GM19351 (cell line): ENCODE data around the gene MRPL1.
A peak's percentile ranks its signal among the peaks of the same experiment; 100 is the strongest.

Experiments used
- ATAC-seq: cut with Tn5 transposase; IDR thresholded peaks from one replicate; pipeline ENCODE4 v1.9.1; 2021; ENCODE audit warnings: mild to moderate bottlenecking, moderate library complexity; ENCODE audit not compliant: unreplicated experiment

MRPL1 gene

DNA sequence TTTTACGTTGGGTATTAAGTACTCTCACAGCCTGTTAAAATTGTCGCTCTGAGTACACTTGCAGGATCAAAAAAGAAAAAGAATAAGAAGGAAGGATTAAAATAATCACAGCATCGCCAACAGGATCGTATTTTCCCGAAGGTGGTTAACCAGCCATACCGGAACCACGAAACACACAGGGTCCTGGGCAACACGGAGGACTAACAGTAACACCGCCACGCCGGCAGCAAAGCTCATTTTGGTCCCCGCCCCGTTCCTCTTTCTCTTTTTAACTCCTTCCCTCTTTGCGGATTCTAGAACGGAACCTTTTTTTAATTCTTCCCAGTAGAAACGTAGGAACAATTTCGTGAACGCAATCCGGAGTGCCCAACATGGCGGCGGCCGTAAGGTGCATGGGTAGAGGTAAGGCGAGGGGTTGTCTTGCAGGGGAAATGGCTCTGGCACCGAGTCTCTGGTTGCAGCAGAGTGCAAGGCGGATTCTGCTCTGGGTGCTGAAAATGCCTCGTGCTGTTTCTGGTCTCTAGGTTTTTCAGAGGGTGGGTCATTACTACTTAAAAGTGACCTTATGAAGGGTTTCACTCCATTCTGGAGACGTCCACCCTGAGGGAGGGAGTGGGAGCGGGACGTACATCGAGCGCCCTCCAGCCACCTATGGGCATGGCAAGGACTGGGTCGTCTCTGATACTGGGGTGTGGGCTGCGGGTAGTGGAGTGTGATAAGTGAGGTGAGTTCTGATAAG, at the start of gene MRPL1:
MRPL1 (plus strand) TSS at position 353 of the 739 bp plus-strand sequence; CDS start at position 372, 19 bp downstream.
- ATAC-seq, result peak; percentile 77

DNA sequence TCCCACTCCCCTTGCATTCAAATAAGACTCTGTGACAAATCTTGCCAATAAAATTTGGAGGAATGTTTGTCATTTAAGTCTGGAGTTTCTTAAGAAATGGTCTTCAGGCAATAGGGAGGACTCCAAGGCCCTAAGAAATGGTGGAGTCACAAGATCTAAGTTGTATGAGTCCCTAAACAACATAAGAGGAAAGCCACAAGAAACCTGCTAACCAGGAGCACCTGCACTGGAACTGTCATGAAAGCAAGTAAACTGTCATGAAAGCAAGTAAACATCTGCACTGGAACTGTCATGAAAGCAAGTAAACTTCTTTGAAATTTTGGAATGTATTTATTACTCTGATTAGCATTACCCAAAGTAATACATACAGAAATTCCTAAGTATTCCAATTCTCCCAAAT, 47.0 kb upstream of the MRPL1 start:
- no peak for ATAC-seq

DNA sequence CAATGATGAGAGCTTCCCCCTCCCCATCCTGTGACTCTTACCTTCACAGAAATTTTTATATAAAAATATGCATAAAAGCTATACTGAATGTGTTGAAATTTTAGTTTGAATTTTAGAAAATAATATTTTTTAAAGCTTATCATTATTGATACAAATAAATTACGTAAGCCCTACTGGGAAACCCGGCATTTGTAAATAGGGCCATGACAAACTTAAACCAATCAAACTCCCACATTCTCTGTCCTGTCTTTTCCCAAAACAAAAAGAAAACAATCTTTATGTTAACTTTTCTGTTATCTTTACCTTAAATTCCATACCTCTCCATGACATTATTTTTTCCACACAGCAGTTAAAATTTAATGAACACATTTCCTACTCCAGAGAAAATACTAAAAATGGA, 46.1 kb upstream of the MRPL1 start:
- no peak for ATAC-seq

DNA sequence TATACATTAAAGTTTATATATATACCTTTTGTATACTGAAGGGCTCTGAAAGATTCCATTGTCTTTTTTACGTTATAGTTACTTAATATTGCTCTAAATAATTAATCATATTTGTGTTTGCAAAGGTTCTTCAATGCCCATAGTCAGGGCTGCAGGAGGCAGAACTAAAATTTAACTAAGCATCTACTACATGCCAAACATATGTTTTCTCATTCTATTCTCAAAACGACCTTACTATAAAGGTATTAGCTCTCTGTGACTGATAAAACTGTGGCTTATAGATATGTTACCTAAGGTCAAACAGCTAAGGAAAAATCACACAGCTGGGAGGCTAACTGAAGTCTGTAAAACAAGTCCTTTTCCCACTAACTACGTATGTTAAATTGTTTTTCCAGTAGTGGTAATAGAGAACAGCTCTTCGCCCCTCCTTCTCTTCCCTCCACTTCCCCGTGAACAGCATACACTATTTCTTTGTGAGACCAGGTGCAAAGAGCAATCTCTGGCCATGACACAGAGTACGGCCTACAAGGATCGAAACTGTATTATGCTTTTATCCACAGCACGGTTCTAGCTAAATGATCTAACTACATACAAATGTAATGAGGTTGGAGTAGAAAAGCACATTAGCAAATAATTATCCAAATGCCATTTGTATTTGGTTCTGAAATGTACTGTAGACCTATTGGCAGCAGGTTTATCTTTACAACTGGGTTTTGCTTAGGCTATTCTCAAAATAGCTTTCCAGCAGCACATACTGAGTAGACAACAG, 45.1 kb upstream of the MRPL1 start:
- no peak for ATAC-seq

DNA sequence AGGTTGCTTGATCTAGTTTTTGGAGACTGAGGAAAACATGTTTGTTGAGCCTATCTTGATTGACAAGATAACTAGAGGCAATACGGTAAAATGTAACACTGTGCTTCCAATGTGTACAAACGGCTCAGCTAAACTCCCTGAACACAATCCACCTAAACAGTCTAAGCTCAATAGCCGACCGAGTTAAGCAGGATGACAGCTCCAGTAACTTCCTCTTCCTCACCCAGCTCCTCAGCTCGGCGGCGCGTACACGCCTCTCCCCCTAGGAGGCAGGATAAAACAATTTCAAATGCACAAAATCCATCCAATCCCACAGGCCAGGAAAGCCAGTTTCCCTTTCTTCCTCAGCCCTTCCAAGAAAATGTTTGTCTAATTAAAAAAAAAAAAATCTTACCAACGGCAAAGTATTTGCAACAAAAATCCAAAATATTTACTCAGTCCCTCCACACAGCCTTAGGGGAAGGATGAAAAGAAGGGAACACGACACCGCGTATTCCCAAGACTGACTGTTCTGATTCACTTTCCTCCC, 44.5 kb upstream of the MRPL1 start:
- peak; percentile 22 for ATAC-seq

DNA sequence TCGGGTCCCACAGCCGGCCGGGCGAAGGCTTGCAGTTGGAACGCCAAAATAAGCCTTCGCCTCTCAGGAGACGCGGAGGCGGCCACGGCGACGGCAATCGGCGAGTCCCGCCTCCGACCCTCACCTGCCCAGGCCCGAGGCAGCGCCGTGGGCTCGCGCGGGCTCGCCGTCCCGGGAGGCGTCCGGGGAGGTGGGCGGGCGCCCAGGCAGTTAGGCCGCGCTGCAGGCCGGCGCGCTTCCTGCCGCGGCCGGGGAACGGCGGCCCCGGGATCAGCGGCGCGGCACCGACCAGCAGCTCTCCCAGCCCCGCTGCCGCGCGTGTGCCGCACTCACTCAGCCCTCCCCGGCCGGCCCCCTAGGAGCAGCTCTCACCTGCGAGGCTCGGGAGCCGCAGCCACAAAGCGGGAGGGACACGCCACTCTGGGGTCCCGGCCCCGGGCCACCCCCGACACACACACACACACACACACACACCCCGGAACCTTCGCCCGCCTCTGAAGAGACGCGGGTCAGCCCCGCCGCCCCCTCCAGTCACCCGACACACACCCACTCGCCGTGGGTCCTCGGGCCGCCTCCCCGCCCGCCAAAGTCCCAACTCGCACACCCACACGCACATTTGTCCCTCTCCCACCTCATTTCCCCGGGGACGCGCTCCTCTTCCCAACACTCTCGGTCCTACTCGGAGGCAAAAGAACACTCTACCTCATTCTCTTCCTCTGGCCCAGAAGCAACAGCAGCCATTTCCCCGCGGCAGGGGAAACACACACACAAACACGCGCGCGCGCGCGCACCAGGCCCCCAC, 43.8 kb upstream of the MRPL1 start, which contains the start of gene CNOT6L:
CNOT6L (minus strand) TSS at position 767 of the 802 bp plus-strand sequence; CDS start at position 707, 60 bp downstream.
- peak; percentile 28 for ATAC-seq

DNA sequence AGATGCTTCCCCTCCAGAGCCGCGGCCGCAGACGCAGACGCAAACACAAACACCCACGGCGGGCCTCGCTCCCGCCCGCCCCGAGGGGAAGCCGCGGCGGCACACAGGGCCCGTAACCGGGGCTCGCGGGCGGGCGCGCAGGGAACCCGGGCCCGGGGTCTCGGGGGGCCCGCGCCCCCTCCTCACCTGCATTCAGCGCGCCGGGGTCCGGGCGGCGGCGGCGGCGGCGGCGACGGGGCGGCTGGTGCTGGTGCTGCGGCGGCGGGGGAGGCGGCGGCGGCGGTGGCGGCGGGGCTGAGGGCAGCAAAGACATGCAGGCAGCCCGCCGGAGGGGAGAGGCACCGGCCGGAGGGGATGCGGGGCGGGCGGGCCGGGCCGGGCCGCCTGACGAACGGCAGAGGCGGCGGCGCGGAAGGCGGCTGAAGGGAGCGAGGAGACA, 43.2 kb upstream of the MRPL1 start:
- ATAC-seq, result peak; percentile 17

DNA sequence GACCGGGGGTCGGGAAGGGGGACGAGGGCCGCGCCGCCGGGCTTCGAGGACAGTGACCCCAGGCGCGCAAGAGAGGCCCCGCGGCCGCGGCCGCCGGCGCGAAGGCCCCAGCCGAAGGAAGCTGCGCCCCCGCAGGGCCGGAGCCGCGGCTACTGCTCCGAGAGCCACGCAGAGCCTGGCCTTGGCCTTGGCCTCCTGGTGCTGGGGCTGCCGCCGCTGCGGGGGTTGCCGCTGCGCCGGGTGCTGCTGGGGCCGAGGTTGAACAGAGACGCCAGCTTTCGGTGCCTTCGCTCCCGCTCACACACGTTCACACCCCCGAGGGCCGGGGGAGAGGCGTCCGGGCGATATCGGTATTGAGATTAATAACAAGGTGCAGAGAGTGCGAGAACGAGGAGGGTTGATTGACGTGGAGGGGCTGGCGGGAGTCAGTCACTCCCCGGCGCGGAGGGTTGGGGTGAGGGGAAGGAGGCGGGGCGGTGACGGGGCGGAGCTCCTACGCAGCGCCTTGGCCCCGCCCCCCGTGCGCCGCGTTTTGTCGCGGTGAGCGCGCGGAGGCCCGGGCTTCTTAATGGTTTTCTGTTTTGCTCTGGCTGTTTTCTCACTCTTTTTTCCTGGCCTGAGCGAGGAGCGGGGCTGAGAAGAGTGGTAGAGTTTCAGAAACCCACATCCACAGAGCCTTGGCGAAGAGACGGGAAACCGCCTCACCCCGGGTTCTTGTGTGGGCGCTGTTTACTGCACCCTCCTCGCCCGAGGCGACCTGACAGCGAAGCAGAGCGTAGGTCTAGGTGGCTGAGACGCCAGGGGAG, 42.6 kb upstream of the MRPL1 start:
- ATAC-seq, result peak; percentile 71

DNA sequence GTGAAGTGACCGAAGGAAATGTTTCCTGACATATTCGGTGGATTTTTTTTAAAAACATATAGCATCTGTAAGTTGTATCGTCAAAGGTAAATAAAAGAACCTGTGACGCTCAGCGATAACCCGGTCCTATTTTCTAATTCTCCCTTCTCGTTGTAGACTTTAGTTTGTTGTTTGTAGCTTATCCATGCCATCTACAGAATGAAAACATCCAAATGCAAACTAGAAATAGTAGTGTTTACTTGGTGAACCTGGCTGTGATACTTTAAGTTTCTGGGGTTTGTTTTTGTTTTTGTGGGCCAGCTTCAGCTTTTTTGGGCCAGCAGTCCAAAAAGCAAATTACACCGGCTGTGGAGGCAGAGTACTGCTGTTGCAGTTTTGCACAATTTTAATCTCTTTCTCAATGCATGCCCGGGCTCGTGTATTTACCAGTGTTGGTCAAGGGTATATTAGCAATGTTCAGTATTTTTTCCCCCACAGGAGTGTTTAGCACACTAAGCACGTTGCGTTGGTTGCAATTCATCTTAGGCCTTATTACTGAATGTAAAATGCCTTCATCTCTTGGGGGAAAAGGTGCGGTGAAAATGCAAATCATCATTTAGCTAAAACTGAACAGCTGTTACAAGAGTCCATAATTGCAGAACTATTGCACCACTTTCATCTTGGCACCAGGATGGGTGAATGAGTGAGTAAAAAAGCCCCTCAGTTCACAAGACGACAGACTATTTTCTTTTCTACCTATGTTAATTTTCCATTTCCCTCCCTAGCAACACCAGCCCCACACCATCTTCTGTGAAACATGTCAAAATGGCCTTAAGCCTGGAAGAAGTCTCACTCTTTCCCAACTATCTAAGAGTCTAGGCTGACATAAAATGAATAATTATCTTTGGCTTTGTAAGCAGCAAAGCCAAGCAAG, 41.7 kb upstream of the MRPL1 start:
- ATAC-seq, result no peak

DNA sequence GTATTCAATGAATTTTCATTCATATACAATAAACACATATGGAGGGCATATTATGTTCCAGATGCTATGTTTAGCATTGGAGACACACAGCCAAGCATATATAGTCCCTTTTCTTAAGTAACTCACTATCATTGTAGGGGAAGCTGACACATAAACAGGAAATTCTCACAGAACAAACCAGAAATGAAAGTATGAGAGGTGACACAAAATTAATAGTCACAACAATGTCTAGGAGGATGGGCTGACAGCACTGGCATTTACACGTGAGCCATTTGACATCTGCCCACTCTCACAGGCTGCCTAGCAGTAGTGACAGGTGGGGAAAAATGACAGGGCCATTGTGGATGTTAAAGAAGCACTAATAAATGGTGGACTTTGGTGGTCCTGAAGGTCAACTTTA, 40.9 kb upstream of the MRPL1 start:
- ATAC-seq, result no peak

DNA sequence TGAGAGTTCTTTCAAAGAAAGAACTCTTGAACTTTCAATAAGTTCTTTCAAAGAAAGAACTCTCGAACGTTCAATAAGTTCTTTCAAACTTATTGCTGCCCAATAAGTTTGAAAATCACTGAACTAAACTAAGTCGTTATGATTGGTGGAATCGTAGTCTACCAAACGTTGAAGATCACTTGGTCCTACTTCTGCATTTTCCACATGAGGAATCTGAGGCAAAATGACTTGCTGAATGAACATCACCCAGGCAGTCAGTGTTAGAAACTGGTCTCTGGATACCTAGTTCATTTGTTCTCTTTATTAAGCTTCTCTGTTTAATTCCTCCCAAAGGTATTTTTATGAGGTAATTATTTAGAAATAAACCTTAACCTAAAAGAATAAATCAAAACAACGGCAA, 36.4 kb upstream of the MRPL1 start:
- no peak for ATAC-seq

DNA sequence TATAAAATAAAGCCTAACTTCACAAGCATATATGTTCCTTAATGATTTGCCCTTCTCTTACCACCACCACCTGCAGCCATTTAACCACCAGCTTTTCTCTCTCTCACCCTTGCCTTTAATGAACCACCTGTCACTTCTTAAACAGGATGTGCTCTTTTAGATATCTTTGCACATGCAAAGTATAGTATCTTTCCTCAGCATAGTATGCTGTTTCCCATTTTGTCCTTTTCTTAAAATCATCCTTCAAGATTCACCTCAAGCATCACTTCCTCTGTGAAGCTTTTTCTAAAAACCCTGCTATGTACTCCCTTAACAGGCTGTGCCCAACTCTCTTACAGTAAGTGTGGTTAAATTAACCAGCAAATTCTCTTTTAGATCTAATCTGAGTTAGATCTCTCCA, 35.3 kb upstream of the MRPL1 start:
- peak; percentile 72 for ATAC-seq

DNA sequence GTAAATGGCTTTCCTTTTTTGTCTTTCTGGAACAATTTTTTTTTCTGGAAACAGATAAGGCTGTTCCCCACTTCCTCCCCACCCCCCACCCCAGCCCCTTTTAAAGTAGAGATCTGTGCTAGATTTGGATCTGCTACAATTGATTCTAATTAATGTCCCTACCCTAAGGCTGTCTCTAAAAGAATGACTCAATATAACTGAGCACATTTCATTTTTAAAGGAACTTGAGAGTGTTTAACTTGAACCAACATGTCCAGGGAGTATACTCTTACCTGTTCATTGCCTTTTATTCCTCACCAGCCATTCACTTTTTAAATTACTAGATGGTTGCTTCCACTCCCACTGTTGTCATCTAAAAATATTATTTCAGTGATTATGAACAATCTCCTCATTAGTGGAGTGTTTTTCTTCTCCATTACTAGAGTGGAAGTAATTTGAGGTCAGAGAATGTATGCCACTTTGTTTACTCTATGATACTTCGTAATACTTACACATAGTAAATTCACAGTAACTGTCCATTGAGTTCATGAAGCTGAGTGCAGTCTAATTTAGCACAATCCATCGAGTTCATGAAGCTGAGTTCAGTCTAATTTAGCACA, 29.4 kb upstream of the MRPL1 start:
- ATAC-seq, result no peak

DNA sequence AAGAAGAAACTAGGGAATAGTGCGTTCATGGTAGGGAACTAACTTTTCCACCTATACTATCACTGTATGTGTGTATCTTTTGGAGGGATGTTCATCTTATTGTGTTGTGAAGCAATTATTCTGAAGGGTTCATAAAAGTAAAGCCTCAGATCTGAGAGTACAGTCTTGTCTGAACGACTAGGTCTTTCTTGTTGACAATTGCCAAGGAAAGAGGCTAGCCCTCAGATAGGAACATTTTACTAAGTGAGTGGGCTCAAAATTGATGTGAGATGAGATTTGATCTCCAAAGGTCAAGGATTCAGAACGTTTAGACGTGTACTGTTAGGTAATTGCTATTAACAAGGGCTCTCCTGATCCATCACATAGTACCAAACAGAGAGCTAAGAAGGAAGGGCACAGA, 28.2 kb upstream of the MRPL1 start:
- no peak for ATAC-seq

DNA sequence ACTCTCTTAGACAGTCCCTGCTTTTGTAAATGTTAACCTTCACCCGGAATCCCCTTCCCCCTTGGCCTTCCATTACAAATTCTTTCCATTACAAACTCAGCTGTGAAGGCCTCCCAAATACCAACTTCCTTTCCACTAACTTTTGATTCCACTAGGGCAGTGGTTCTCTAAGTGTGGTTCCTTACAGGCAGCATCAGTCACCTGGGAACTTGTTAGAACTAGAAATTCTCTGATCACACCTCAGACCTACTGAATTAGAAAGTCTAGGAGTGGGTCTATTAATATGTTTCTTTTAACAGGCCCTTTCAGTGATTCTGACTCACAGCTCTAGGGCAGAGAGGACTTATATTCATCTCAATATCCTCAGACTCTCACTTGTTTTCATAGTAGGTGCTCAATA, 19.0 kb upstream of the MRPL1 start:
- ATAC-seq, result no peak

DNA sequence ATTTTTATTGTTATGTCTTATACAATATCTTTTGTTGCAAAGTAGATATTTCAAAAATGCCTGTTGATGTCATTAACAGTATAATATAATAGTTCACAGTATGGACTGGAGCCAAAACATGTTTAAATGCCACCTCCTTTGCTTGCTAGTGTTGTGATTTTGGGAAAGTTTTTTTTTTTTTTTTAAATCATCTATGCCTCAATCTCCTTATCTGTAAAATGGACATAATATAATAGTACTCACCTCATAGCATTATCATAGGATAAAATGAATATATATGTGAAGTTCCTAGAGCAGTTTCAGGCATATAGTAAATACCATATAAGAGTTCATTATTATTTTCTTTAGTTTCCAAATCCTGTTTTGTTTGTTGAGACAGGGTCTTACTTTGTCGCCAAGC, 18.3 kb upstream of the MRPL1 start:
- ATAC-seq, result no peak

DNA sequence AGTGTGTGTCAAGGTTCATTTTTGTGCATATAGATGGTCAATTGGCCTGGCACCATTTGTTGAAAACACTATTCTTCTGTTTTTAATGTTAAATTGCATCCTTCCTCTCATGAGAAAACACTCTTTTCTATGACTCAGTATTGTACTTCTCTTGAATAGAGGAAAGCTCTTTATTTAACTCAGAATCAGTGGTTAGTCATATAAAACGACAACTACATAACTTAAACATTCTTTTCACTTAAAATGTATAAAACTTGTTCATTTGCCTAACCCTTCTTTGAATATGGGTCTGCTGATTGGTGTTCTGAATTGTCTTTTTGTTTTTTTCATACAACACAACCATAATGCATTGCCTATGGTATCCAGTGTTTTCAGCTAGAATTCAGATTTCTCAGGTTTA, 17.2 kb upstream of the MRPL1 start:
- no peak for ATAC-seq

DNA sequence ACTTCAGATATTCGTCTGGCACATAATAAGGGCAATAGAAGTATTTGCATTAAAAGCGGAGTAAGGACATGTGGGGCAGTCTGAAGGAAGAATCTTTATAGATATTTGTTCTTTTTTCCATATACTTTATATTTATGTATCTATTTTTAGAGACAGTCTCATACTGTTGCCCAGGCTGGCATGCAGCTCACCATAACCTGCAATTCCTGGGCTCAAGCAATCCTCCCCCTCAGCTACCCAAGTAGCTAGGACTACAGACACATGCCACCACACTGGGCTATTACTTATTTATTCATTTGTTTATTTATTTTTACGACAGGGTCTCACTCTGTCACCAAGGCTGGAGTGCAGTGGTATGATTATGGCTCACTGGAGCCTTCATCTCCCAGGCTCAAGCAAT, 16.7 kb upstream of the MRPL1 start:
- ATAC-seq, result no peak

DNA sequence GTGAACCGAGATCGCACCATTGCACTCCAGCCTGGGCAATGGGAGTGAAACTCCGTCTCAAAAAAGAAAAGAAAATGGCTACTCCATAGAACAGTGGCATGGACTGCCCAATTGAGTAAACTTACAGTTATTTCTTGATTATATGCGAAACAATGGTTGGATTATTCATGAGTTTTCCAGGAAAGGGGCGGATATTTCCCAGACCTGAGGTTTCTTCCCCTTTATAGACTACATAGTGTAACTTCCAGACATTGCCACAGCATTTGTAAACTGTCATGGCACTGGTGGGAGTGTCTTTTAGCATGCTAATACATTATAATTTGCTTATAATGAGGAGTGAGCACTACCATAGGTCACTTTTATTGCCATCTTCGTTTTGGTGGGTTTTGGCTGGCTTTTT, 14.1 kb upstream of the MRPL1 start:
- ATAC-seq, result no peak
